ENCODE results near the gene PPP1R3E.
"Not testable (repeated sequence)": the region's sequence is repeated elsewhere in the genome, so short reads cannot be mapped to it uniquely, and the experiment has no call there.

The PPP1R3E gene

GRCh38 chr14:23297096-23297495, 5.6 kb downstream of the PPP1R3E start:
- DNase-seq = no peak

DNA sequence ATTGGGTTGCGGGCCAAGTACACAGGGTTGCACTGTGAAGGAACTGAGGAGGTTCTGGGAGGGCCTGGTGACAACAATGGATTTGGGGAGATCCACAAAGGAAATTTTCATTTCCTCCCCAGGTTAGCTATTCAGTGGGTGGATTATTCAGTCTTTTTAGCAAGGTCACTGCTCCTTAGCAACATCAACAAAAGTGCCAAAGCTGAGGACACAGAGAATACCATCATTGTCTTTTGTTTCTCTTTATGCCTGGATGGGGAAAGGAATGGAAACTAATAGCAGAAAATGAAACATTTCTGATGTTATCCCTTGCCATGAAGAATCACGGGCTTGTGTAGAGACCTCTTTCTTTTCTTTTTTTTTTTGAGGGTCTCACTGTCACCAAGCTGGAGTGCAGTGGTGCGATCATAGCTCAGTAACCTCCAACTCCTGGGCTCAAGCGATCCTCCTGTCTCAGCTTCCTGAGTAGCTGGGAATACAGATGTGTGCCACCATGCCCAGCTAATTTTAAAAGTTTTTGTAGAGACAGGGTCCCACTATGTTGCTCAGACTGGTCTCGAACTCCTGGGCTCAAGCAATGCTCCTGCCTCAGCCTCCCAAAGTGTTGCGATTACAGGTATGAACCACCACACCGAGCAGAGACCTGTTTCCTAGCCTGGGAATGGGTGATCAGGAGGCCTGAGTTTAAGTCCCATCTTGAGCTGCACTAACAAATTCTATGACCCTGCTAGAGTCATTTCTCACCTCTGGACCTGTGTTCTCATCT, 6.5 kb downstream of the PPP1R3E start:
- DNase-seq = no peak

- DNase-seq = peak; percentile 71
Measured at GRCh38 chr14:23294734-23295561, 7.7 kb downstream of the PPP1R3E start.

- no peak for DNase-seq
Measured at GRCh38 chr14:23286902-23287479, 15.7 kb downstream of the PPP1R3E start.

DNA sequence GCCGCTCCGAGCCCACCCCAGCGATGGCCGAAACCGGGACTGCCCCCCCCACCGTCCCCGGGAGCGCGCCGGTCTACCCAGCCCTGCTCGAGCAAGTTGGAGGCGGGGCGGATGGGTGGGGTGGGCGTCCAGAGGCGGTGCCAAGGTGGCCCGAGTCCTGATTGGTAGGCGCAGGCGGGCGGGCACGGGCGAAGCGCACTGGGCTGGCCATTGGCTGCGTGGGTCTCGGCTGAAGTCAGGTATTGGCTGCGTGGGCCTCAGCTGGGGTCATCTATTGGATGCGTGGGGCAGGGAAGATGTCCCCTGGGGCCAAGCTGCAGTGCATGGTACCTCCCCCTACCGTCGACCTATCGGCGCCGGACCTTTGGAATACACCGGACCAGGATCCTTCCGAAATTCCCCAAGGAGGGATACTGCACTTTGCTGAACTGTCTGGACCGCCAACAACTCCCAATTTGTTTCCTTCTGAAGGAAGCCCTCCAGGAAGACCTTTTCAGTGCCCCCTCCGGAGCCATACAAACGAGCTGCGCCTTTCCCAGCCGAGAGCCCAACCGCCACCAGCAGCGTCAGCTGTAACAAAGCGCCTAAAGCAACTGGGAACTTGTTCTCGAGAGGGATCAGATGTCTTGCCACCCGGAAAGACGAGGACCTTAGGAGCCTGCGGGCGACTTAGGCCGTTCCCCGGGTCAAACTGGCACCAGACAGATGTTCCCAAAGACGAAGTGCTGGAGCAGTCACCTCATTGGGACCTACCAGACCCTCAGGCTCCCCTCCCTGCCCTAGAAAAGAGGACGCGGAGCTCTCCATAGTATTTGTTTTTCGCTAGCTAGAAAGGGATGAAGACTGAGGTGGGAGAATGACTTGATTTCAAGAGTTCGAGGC, 16.4 kb downstream of the PPP1R3E start, which contains the start of gene HOMEZ:
HOMEZ (minus strand) TSS at position 113 of the 882 bp plus-strand sequence. CDS start 180 bp downstream, outside the sequence.
- peak; percentile 97 for DNase-seq

- DNase-seq = no peak
Measured at GRCh38 chr14:23285530-23286019, 17.1 kb downstream of the PPP1R3E start.

DNA sequence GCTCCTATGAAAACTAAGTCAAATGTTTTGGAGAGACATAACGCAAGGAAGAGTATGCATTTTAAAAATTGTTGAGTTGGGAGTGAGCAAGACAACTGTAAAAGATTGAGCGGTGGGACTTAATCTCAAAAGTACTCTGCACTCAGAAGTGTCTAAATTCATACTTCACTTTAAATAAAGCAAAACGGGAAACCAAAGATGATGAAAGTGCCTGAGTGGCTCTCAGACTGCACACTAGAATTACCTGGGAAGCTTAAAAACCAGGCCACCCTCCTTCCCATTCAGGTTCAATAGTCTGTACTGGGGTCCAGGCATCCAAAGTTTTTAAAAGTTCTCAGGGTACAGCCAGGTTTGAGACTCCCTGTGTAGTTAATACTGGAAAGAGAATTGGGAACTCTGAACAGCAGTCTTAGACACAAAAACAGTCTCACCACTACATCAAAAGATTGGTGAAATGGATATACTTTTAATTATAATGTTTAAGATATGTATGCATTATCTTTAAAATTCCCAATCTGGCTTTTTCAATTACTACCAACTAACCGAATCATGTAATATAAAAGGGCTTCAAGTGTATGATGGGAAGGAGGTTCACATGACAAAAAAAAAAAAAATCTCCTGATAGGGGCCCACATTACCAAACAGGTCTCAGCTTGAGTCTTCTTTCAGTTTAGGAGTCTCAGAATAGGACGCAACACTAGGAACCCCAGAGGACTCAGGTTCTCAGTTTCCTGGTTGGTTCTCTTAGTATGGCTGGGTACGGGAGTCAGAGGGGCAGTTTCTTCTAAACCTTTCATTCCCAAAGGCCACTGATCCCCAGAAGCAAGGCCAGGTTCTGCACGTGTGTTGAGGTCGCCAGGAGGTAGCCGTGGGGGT, 17.8 kb downstream of the PPP1R3E start:
- peak; percentile 21 for DNase-seq

- DNase-seq = no peak
Measured at GRCh38 chr14:23281247-23281646, 21.4 kb downstream of the PPP1R3E start.

DNA sequence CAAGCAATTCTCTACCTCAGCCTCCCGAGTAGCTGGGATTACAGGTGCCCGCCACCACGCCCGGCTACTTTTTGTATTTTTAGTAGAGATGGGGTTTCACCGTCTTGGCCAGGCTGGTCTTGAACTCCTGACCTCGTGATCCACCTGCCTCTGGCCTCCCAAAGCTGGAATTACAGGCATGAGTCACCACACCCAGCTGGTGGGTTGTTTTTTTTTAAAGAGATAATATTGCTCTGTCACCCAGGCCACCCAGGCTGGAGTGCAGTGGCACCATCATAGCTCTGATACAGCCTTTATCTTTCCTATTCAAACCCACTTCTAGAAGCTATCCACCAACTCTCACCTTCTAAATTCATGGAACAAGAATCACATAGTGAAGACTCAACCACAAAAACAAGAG, 24.7 kb downstream of the PPP1R3E start:
- DNase-seq = not testable (repeated sequence)

GRCh38 chr14:23277189-23277588, 25.5 kb downstream of the PPP1R3E start:
- DNase-seq = no peak

GRCh38 chr14:23275412-23275811, 27.2 kb downstream of the PPP1R3E start:
- DNase-seq = no peak

- DNase-seq = no peak
Measured at GRCh38 chr14:23269193-23269592, 33.5 kb downstream of the PPP1R3E start.

DNA sequence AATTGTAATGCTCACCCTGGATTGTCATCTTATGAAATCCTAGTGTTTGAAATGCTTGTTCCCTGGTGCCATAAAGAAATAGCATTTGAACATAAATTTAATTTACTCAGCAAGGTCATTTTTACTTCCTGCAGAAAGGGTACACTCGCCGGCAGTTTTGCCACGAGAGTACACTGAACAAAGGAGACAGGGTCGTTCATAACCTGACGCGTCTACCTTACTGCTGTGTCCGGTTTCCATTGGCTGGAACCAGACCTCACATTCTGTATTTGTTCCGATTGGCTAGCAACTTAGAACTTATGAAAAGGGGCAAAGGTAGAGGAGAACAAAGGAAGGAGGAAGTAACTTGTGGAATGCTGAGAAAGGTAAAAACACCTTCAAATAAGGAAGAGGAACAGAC, 41.8 kb downstream of the PPP1R3E start:
- DNase-seq = not testable (repeated sequence)

DNA sequence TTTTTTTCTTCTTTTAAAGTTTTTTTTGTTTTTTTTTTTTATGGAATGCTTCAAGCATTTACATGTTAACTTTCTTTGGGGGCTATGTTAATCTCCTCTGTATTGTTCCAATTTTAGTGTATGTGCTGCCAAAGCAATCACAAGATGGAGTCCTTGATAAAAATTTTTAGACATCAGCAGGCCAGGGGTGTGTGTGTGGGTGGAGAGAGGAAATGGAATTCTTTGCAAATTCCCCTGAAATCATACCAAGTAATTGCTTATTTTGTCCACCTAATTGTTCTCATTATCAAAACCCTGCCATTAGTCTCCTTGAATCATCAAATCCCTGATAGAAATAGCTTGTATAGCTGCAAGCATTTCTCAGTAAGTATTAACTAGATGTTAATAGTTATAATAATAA, 43.2 kb downstream of the PPP1R3E start:
- no peak for DNase-seq

DNA sequence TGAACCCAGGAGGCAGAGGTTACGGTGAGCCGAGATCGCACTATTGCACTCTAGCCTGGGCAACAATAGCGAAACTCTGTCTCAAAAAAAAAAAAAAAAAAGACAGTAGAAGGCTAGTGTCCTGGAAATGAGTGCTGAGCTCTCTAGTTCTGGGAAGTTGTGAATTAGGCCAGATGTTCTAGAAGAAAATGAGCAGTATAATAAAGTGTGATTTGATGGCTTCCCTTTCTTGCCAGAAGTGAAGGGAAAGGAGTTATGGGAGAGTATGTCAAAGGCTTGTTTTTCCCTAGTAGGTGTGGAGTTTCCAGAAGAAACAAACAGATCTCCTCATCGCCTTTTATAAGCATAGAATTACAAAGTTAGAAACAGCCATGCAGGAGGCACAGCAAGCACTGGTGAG, 44.4 kb downstream of the PPP1R3E start:
- no peak for DNase-seq

GRCh38 chr14:23252420-23253333, 50.0 kb downstream of the PPP1R3E start:
- no peak for DNase-seq

GRCh38 chr14:23252006-23252405, 50.7 kb downstream of the PPP1R3E start:
- DNase-seq = no peak

DNA sequence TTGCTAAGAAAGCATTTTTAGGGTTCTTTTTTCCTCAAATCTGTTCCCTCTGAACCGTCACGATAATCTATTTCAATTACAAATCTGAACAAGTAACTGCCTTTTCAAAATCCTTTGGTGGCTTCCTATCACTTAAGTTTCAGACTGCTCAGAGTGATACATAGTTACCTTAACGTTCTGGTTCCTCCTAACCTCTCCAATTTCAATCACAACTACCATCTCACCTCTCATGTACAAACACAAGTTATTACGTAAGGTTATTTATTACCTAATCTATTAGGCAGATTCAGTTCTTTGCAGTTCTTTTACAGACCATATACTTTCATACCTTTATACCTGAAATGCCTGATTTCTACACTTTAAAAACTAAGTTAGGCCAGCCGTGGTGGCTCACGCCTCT, 52.8 kb downstream of the PPP1R3E start:
- DNase-seq = no peak

DNA sequence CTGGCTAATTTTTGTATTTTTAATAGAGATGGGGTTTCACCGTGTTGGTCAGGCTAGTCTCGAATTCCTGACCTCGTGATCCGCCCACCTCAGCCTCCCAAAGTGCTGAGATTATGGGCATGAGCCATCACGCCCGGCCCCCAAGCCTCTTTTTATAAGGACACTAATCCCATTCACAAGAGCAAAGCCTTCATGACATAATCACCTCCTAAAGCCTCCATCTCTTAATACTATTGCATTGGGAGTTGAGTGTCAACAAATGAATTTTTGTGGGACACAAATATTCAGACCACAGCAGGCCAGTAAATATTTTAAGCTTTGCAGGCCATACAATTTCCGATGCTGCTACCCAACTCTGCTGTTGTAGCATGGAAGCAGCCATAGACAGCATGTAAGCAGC, 54.1 kb downstream of the PPP1R3E start:
- no peak for DNase-seq
